ENCODE results near the gene TMEM235.

DNA sequence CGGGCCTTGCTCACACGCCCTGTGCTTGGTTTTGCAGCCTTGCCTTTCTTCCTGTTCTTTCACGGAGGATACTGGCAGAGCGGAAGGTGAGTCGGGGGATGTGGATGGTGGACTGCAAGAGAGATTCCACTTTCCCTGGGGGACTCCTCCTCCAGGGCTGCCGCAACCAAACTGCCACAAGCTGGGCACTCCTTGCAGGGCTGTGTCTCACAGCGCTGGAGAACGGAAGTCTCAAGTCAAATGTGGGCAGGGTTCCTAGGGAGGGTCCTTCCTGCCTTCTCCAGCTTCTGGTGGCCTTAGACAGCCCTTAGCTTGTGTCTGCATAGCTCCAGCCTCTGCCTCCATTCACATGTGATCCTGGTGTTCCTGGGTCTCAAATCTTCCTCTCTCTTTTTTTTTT, 28.8 kb upstream of the TMEM235 start:
- TF ChIP-seq ZNF830 (tag by site-specific recombination; IDR thresholded peaks at IDR 0.05; ENCODE audit: low read depth) = no peak
- TF ChIP-seq, protein P1, sequence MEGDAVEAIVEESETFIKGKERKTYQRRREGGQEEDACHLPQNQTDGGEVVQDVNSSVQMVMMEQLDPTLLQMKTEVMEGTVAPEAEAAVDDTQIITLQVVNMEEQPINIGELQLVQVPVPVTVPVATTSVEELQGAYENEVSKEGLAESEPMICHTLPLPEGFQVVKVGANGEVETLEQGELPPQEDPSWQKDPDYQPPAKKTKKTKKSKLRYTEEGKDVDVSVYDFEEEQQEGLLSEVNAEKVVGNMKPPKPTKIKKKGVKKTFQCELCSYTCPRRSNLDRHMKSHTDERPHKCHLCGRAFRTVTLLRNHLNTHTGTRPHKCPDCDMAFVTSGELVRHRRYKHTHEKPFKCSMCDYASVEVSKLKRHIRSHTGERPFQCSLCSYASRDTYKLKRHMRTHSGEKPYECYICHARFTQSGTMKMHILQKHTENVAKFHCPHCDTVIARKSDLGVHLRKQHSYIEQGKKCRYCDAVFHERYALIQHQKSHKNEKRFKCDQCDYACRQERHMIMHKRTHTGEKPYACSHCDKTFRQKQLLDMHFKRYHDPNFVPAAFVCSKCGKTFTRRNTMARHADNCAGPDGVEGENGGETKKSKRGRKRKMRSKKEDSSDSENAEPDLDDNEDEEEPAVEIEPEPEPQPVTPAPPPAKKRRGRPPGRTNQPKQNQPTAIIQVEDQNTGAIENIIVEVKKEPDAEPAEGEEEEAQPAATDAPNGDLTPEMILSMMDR (tag by site-specific recombination; IDR thresholded peaks at IDR 0.05) = no peak
- no peak for TF ChIP-seq GLI2 (tag by site-specific recombination; IDR thresholded peaks at IDR 0.05; ENCODE audit: borderline replicate concordance, low read depth)
- no peak for TF ChIP-seq ZNF24 (tag by site-specific recombination; IDR thresholded peaks at IDR 0.05)
- TF ChIP-seq BCL11A (tag by site-specific recombination; IDR thresholded peaks at IDR 0.05; ENCODE audit: low read depth) = no peak
- TF ChIP-seq ZNF362 (tag by site-specific recombination; IDR thresholded peaks at IDR 0.05) = no peak
- TF ChIP-seq ZNF677 (tag by site-specific recombination; IDR thresholded peaks at IDR 0.05) = no peak
- no peak for TF ChIP-seq YY1 (tag by site-specific recombination; IDR thresholded peaks at IDR 0.05)
- TF ChIP-seq, protein P2, sequence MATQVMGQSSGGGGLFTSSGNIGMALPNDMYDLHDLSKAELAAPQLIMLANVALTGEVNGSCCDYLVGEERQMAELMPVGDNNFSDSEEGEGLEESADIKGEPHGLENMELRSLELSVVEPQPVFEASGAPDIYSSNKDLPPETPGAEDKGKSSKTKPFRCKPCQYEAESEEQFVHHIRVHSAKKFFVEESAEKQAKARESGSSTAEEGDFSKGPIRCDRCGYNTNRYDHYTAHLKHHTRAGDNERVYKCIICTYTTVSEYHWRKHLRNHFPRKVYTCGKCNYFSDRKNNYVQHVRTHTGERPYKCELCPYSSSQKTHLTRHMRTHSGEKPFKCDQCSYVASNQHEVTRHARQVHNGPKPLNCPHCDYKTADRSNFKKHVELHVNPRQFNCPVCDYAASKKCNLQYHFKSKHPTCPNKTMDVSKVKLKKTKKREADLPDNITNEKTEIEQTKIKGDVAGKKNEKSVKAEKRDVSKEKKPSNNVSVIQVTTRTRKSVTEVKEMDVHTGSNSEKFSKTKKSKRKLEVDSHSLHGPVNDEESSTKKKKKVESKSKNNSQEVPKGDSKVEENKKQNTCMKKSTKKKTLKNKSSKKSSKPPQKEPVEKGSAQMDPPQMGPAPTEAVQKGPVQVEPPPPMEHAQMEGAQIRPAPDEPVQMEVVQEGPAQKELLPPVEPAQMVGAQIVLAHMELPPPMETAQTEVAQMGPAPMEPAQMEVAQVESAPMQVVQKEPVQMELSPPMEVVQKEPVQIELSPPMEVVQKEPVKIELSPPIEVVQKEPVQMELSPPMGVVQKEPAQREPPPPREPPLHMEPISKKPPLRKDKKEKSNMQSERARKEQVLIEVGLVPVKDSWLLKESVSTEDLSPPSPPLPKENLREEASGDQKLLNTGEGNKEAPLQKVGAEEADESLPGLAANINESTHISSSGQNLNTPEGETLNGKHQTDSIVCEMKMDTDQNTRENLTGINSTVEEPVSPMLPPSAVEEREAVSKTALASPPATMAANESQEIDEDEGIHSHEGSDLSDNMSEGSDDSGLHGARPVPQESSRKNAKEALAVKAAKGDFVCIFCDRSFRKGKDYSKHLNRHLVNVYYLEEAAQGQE (tag by site-specific recombination; IDR thresholded peaks at IDR 0.05) = no peak
- TF ChIP-seq, protein P3, sequence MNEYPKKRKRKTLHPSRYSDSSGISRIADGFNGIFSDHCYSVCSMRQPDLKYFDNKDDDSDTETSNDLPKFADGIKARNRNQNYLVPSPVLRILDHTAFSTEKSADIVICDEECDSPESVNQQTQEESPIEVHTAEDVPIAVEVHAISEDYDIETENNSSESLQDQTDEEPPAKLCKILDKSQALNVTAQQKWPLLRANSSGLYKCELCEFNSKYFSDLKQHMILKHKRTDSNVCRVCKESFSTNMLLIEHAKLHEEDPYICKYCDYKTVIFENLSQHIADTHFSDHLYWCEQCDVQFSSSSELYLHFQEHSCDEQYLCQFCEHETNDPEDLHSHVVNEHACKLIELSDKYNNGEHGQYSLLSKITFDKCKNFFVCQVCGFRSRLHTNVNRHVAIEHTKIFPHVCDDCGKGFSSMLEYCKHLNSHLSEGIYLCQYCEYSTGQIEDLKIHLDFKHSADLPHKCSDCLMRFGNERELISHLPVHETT (tag by site-specific recombination; IDR thresholded peaks at IDR 0.05) = no peak
- TF ChIP-seq, protein P4, sequence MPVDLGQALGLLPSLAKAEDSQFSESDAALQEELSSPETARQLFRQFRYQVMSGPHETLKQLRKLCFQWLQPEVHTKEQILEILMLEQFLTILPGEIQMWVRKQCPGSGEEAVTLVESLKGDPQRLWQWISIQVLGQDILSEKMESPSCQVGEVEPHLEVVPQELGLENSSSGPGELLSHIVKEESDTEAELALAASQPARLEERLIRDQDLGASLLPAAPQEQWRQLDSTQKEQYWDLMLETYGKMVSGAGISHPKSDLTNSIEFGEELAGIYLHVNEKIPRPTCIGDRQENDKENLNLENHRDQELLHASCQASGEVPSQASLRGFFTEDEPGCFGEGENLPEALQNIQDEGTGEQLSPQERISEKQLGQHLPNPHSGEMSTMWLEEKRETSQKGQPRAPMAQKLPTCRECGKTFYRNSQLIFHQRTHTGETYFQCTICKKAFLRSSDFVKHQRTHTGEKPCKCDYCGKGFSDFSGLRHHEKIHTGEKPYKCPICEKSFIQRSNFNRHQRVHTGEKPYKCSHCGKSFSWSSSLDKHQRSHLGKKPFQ (tag by site-specific recombination; IDR thresholded peaks at IDR 0.05) = no peak

Data from HEK293 (cell line).